GM19023 (cell line): ENCODE measurements around the gene PLAC9.
A peak's percentile ranks its signal among the peaks of the same experiment; 100 is the strongest.

Experiments
- ATAC-seq: cut with Tn5 transposase; IDR thresholded peaks from one replicate; pipeline ENCODE4 v1.9.1; 2021; ENCODE audit warnings: mild to moderate bottlenecking, moderate library complexity; ENCODE audit not compliant: unreplicated experiment

The PLAC9 gene

GRCh38 chr10:80177781-80178636 is 45.5 kb downstream of the PLAC9 start:
- ATAC-seq: no peak

- ATAC-seq: no peak
Observed at GRCh38 chr10:80182986-80183385, 50.5 kb downstream of the PLAC9 start.

- no peak for ATAC-seq
Observed at GRCh38 chr10:80183436-80183835, 50.9 kb downstream of the PLAC9 start.

GRCh38 chr10:80184291-80184690 is 51.8 kb downstream of the PLAC9 start:
- ATAC-seq: no peak

GRCh38 chr10:80185578-80186299 is 53.2 kb downstream of the PLAC9 start:
- ATAC-seq: no peak

- no peak for ATAC-seq
Observed at GRCh38 chr10:80186364-80187012, 54.0 kb downstream of the PLAC9 start.

GRCh38 chr10:80187060-80187459 is 54.5 kb downstream of the PLAC9 start:
- no peak for ATAC-seq

GRCh38 chr10:80187465-80188409 is 55.2 kb downstream of the PLAC9 start:
- ATAC-seq: peak; percentile 93

- ATAC-seq: no peak
Observed at GRCh38 chr10:80188713-80189112, 56.2 kb downstream of the PLAC9 start.

- ATAC-seq: no peak
Observed at GRCh38 chr10:80191589-80192270, 59.2 kb downstream of the PLAC9 start.

- ATAC-seq: no peak
Observed at GRCh38 chr10:80192553-80192952, 60.0 kb downstream of the PLAC9 start.

- no peak for ATAC-seq
Observed at GRCh38 chr10:80194373-80195045, 62.0 kb downstream of the PLAC9 start.
